DND-41 (cell line): Measurements from ENCODE around the gene PDHA1.

ENCODE experiments used
- ATAC-seq: fragments of 200-7000 bp; cut with Tn5 transposase; 3 replicates; pipeline ENCODE4 v1.9.1; 2021; ENCODE audit warnings: low read depth; ENCODE audit not compliant: insufficient read depth
- DNase-seq: peaks from one replicate; pipeline ENCODE4 v3.0.0-alpha.2; 2020
- H2AFZ ChIP-seq: 2 replicates; pipeline ENCODE4 v1.6.0; 2012; ENCODE audit warnings: low read depth, low read length
- H3K27ac ChIP-seq: 2 replicates; pipeline ENCODE4 v1.5.1; 2012; ENCODE audit warnings: low read length, inconsistent platforms
- H3K27me3 ChIP-seq: fragments of 200-600 bp; sonication (generic); 2 replicates; pipeline ENCODE4 v1.6.0; 2012; ENCODE audit warnings: low read length, mild to moderate bottlenecking, inconsistent platforms; ENCODE audit not compliant: insufficient read depth, poor library complexity
- H3K36me3 ChIP-seq: 2 replicates; pipeline ENCODE4 v1.5.1; 2012; ENCODE audit warnings: low read length, inconsistent platforms; ENCODE audit not compliant: insufficient read depth
- H3K4me1 ChIP-seq: 2 replicates; pipeline ENCODE4 v1.5.1; 2012; ENCODE audit warnings: mild to moderate bottlenecking, low read length; ENCODE audit not compliant: insufficient read depth
- H3K4me2 ChIP-seq: 2 replicates; pipeline ENCODE4 v1.6.0; 2012; ENCODE audit warnings: mild to moderate bottlenecking, moderate library complexity, low read length, inconsistent platforms; ENCODE audit not compliant: insufficient read depth
- H3K4me3 ChIP-seq, 2 experiments: fragments of 200-600 bp in 1 of 2; shearing (Covaris generic) in 1 of 2; 2 replicates each; pipeline ENCODE4 v1.5.1; 2012 to 2016; ENCODE audit warnings: inconsistent platforms in 2 of 2, low read length in 2 of 2, mild to moderate bottlenecking in 2 of 2, low read depth in 1 of 2, moderate library complexity in 1 of 2
- H3K79me2 ChIP-seq: 2 replicates; pipeline ENCODE4 v1.6.0; 2012; ENCODE audit warnings: low read length, inconsistent platforms; ENCODE audit not compliant: insufficient read depth
- H3K9ac ChIP-seq: 2 replicates; pipeline ENCODE4 v1.6.0; 2012; ENCODE audit warnings: low read depth, mild to moderate bottlenecking, inconsistent platforms, low read length, moderate library complexity
- H3K9me3 ChIP-seq: 2 replicates; pipeline ENCODE4 v1.5.1; 2012; ENCODE audit warnings: low read length, moderate library complexity, mild to moderate bottlenecking, inconsistent platforms; ENCODE audit not compliant: insufficient read depth, severe bottlenecking
- H4K20me1 ChIP-seq: 2 replicates; pipeline ENCODE4 v1.6.0; 2012; ENCODE audit warnings: low read length; ENCODE audit not compliant: insufficient read depth
- CTCF ChIP-seq: IDR thresholded peaks from 2 replicates; pipeline ENCODE4 v1.5.1; 2012; ENCODE audit warnings: borderline replicate concordance, low read length, moderate library complexity, mild to moderate bottlenecking; ENCODE audit not compliant: poor library complexity, severe bottlenecking; ENCODE audit errors: extremely low read depth
- EZH2 ChIP-seq: IDR thresholded peaks from 3 replicates; pipeline ENCODE4 v1.6.1; 2012; ENCODE audit warnings: borderline replicate concordance, low read depth, mild to moderate bottlenecking, moderate library complexity, low read length, inconsistent platforms; ENCODE audit not compliant: severe bottlenecking

Gene PDHA1

GRCh38 chrX:19389227-19389845 is 45.6 kb downstream of the PDHA1 start:
- no peak overlapping the region for H3K4me2 ChIP-seq
- H3K79me2 ChIP-seq = no peaks in the 10 kb centered on the region
- no peaks in the 10 kb centered on the region for H3K36me3 ChIP-seq
- H3K4me1 ChIP-seq = no peaks in the 10 kb centered on the region
- no peak for ATAC-seq
- no peaks in the 10 kb centered on the region for H4K20me1 ChIP-seq
- no peak overlapping the region for H3K4me3 ChIP-seq
- H2AFZ ChIP-seq = no peak overlapping the region
- H3K27me3 ChIP-seq = no peaks in the 10 kb centered on the region
- no peak for TF ChIP-seq EZH2
- no peak for TF ChIP-seq CTCF
- DNase-seq = no peak
- H3K9me3 ChIP-seq = no peaks in the 10 kb centered on the region
- H3K27ac ChIP-seq = no peak overlapping the region
- no peak overlapping the region for H3K9ac ChIP-seq

- Histone ChIP-seq H3K4me1 (no peaks in the 10 kb centered on the region), H3K79me2 (no peaks in the 10 kb centered on the region), H3K9me3 (no peaks in the 10 kb centered on the region), H3K4me3 (no peak overlapping the region), H3K27ac (no peak overlapping the region), H3K36me3 (no peaks in the 10 kb centered on the region), H2AFZ (no peak overlapping the region), H3K27me3 (no peaks in the 10 kb centered on the region), H3K4me2 (no peak overlapping the region), H4K20me1 (no peaks in the 10 kb centered on the region), H3K9ac (no peak overlapping the region)
- ATAC-seq (no peak), DNase-seq (no peak)
- no peak for TF ChIP-seq EZH2
- no peak for TF ChIP-seq CTCF
These were observed 48.4 kb downstream of the PDHA1 start for GRCh38 chrX:19392078-19392477.

- TF ChIP-seq EZH2 (no peak), CTCF (no peak)
These were observed 49.0 kb downstream of the PDHA1 start for GRCh38 chrX:19392703-19393102.

GRCh38 chrX:19403696-19404095 is 60.0 kb downstream of the PDHA1 start:
- Histone ChIP-seq H3K4me1 (no peaks in the 10 kb centered on the region), H3K36me3 (no peaks in the 10 kb centered on the region), H3K27ac (no peak overlapping the region), H2AFZ (no peak overlapping the region), H4K20me1 (no peaks in the 10 kb centered on the region), H3K9me3 (no peaks in the 10 kb centered on the region), H3K4me2 (no peak overlapping the region), H3K79me2 (no peaks in the 10 kb centered on the region), H3K27me3 (no peaks in the 10 kb centered on the region), H3K4me3 (no peak overlapping the region), H3K9ac (no peak overlapping the region)
- no peak for TF ChIP-seq EZH2
- no peak for TF ChIP-seq CTCF
- no peak for ATAC-seq
- no peak for DNase-seq

More at GRCh38 chrX:19392703-19393102, 49.0 kb downstream of the PDHA1 start:
- ATAC-seq (no peak), DNase-seq (no peak)
- Histone ChIP-seq H4K20me1 (no peaks in the 10 kb centered on the region), H3K4me1 (no peaks in the 10 kb centered on the region), H2AFZ (no peak overlapping the region), H3K9ac (no peak overlapping the region), H3K27ac (no peak overlapping the region), H3K27me3 (no peaks in the 10 kb centered on the region), H3K36me3 (no peaks in the 10 kb centered on the region), H3K4me3 (no peak overlapping the region), H3K9me3 (no peaks in the 10 kb centered on the region), H3K4me2 (no peak overlapping the region), H3K79me2 (no peaks in the 10 kb centered on the region)
